H9 (cell line): ENCODE measurements around the gene ANKIB1. TPM values are rescaled to one million over a fixed set of nuclear protein-coding genes. Genes with fewer than 3 reads are reported as not detected.

Experiments
- DNase-seq: peaks from one replicate; pipeline ENCODE4 v3.0.0-alpha.2; 2017
- H2AFZ ChIP-seq: one replicate; pipeline ENCODE4 v1.6.1; 2013; ENCODE audit warnings: mild to moderate bottlenecking, low read length, control low read depth, moderate library complexity
- H2AK5ac ChIP-seq: 2 replicates; pipeline ENCODE4 v1.6.1; 2013; ENCODE audit warnings: low read length, control low read depth, mixed read lengths; ENCODE audit not compliant: insufficient read length
- H2BK120ac ChIP-seq: one replicate; pipeline ENCODE4 v1.6.1; 2013; ENCODE audit warnings: low read depth, mild to moderate bottlenecking, low read length, control low read depth, inconsistent platforms; ENCODE audit not compliant: poor library complexity, severe bottlenecking
- H2BK12ac ChIP-seq: 2 replicates; pipeline ENCODE4 v1.6.1; 2013; ENCODE audit warnings: low read length, control low read depth, mixed read lengths, low read depth; ENCODE audit not compliant: insufficient read length
- H2BK15ac ChIP-seq: 2 replicates; pipeline ENCODE4 v1.6.1; 2013; ENCODE audit warnings: low read depth, low read length, control low read depth
- H2BK20ac ChIP-seq: one replicate; pipeline ENCODE4 v1.6.1; 2013; ENCODE audit warnings: low read depth, mild to moderate bottlenecking, low read length, control low read depth, inconsistent platforms; ENCODE audit not compliant: poor library complexity, severe bottlenecking
- H2BK5ac ChIP-seq: 2 replicates; pipeline ENCODE4 v1.6.1; 2013; ENCODE audit warnings: low read length, control low read depth, mixed read lengths; ENCODE audit not compliant: insufficient read length
- H3K14ac ChIP-seq: 2 replicates; pipeline ENCODE4 v1.6.1; 2013; ENCODE audit warnings: low read length, control low read depth; ENCODE audit not compliant: insufficient read depth
- H3K18ac ChIP-seq: 2 replicates; pipeline ENCODE4 v1.6.1; 2013; ENCODE audit warnings: low read depth, mild to moderate bottlenecking, mixed read lengths, low read length, control low read depth; ENCODE audit not compliant: insufficient read length
- H3K23ac ChIP-seq: 2 replicates; pipeline ENCODE4 v1.6.1; 2013; ENCODE audit warnings: low read length, control low read depth, mixed read lengths, low read depth; ENCODE audit not compliant: insufficient read length
- H3K23me2 ChIP-seq: 2 replicates; pipeline ENCODE4 v1.6.1; 2013; ENCODE audit warnings: low read depth, mild to moderate bottlenecking, mixed read lengths, low read length, control low read depth; ENCODE audit not compliant: insufficient read length, poor library complexity, severe bottlenecking
- H3K27ac ChIP-seq: 2 replicates; pipeline ENCODE4 v1.5.1; 2013; ENCODE audit warnings: low read length, control low read depth, mixed read lengths, low read depth; ENCODE audit not compliant: insufficient read length
- H3K27me3 ChIP-seq: 2 replicates; pipeline ENCODE4 v1.6.1; 2013; ENCODE audit warnings: low read length, control low read depth, inconsistent platforms; ENCODE audit not compliant: insufficient read depth
- H3K4ac ChIP-seq: 2 replicates; pipeline ENCODE4 v1.6.1; 2013; ENCODE audit warnings: low read depth, mild to moderate bottlenecking, control low read depth, inconsistent platforms, low read length, moderate library complexity
- H3K4me1 ChIP-seq: 2 replicates; pipeline ENCODE4 v1.6.1; 2013; ENCODE audit warnings: low read length, control low read depth, inconsistent platforms; ENCODE audit not compliant: insufficient read depth
- H3K4me2 ChIP-seq: 2 replicates; pipeline ENCODE4 v1.6.1; 2013; ENCODE audit warnings: low read length, control low read depth, mixed read lengths; ENCODE audit not compliant: insufficient read length, insufficient read depth
- H3K56ac ChIP-seq: 2 replicates; pipeline ENCODE4 v1.6.1; 2013; ENCODE audit warnings: low read depth, mild to moderate bottlenecking, mixed read lengths, low read length, control low read depth; ENCODE audit not compliant: insufficient read length
- H3K79me1 ChIP-seq: 2 replicates; pipeline ENCODE4 v1.6.1; 2013; ENCODE audit warnings: low read depth, mild to moderate bottlenecking, moderate library complexity, low read length, control low read depth, inconsistent platforms; ENCODE audit not compliant: insufficient read depth, poor library complexity, severe bottlenecking
- H3K79me2 ChIP-seq: 2 replicates; pipeline ENCODE4 v1.6.1; 2013; ENCODE audit warnings: low read length, control low read depth, inconsistent platforms; ENCODE audit not compliant: insufficient read depth
- H3K9ac ChIP-seq: 2 replicates; pipeline ENCODE4 v1.6.1; 2013; ENCODE audit warnings: low read length, control low read depth, mixed read lengths; ENCODE audit not compliant: insufficient read length; ENCODE audit errors: extremely low read depth
- H3K9me3 ChIP-seq: one replicate; pipeline ENCODE4 v1.6.1; 2013; ENCODE audit warnings: low read depth, low read length, inconsistent platforms; ENCODE audit not compliant: control insufficient read depth
- H3T11ph ChIP-seq: one replicate; pipeline ENCODE4 v1.6.1; 2013; ENCODE audit warnings: mild to moderate bottlenecking, low read length, control low read depth, inconsistent platforms
- H4K20me1 ChIP-seq: one replicate; pipeline ENCODE4 v1.6.1; 2013; ENCODE audit not compliant: control insufficient read depth, insufficient read length, insufficient read depth
- H4K5ac ChIP-seq: 2 replicates; pipeline ENCODE4 v1.6.1; 2013; ENCODE audit warnings: low read depth, mild to moderate bottlenecking, mixed read lengths, low read length, control low read depth; ENCODE audit not compliant: insufficient read length
- H4K8ac ChIP-seq: replicated peaks from 2 replicates; pipeline ENCODE4 v1.6.1; 2013; ENCODE audit warnings: low read length, control low read depth, mixed read lengths, low read depth; ENCODE audit not compliant: insufficient read length
- H4K91ac ChIP-seq: 2 replicates; pipeline ENCODE4 v1.6.1; 2013; ENCODE audit warnings: low read depth, mild to moderate bottlenecking, moderate library complexity, mixed read lengths, low read length, control low read depth; ENCODE audit not compliant: insufficient read length
- H3K27ac Mint-ChIP-seq, 3 experiments: 2 replicates in 2 of 3; 3 replicates in 1 of 3; pipeline ENCODE4 v1.8.0; 2020 to 2021; ENCODE audit warnings: mixed read lengths in 3 of 3, mild to moderate bottlenecking in 1 of 3, moderate library complexity in 1 of 3
- H3K27me3 Mint-ChIP-seq: 2 replicates; pipeline ENCODE4 v1.8.0; 2021; ENCODE audit warnings: low read depth, mild to moderate bottlenecking, moderate library complexity, mixed read lengths
- H3K36me3 Mint-ChIP-seq, 3 experiments: 2 replicates in 2 of 3; 3 replicates in 1 of 3; pipeline ENCODE4 v1.8.0; 2020 to 2021; ENCODE audit warnings: low read depth in 3 of 3, mixed read lengths in 3 of 3; ENCODE audit not compliant: insufficient read depth in 1 of 3
- H3K4me1 Mint-ChIP-seq, 2 experiments: 2 replicates each; pipeline ENCODE4 v1.8.0; 2020; ENCODE audit warnings: mixed read lengths in 2 of 2
- H3K4me3 Mint-ChIP-seq, 2 experiments: 2 replicates in 1 of 2; 3 replicates in 1 of 2; pipeline ENCODE4 v1.8.0; 2020 to 2021; ENCODE audit warnings: mild to moderate bottlenecking in 2 of 2, mixed read lengths in 2 of 2, moderate library complexity in 1 of 2
- H3K9me3 Mint-ChIP-seq, 2 experiments: 2 replicates in 1 of 2; 3 replicates in 1 of 2; pipeline ENCODE4 v1.8.0; 2020; ENCODE audit warnings: mild to moderate bottlenecking in 2 of 2, mixed read lengths in 2 of 2, moderate library complexity in 1 of 2
- CTCF ChIP-seq: fragments of 200-600 bp; sonication (generic); conservative IDR thresholded peaks from 3 replicates; pipeline ENCODE4 v1.8.0; 2021; ENCODE audit warnings: antibody characterized with exemption, mild to moderate bottlenecking
- WGBS: extraction: QIAGEN DNeasy Blood & Tissue Kit; methylation state at CpG from one replicate; pipeline ENCODE4 v1.1.7; 2013; ENCODE audit warnings: missing lambda C conversion rate, low lambda C conversion rate, mixed read lengths; ENCODE audit not compliant: insufficient read length; ENCODE audit errors: extremely low coverage; 5-methylcytosine and 5-hydroxymethylcytosine counted together
- total RNA-seq: library from RNA; stranded (reverse); gene quantifications from 2 replicates; pipeline ENCODE4 v1.2.1, GENCODE V29; 2021

ANKIB1 gene
- total RNA-seq, 1 experiment from 2014 or later: 42.0 TPM

- Histone ChIP-seq H4K91ac (no peak overlapping the region), H4K8ac (no peak overlapping the region), H3K79me2 (no peaks in the 10 kb centered on the region), H3K27me3 (no peaks in the 10 kb centered on the region), H3K27ac (no peak overlapping the region), H4K20me1 (no peaks in the 10 kb centered on the region), H3K14ac (no peak overlapping the region), H3K9me3 (no peaks in the 10 kb centered on the region), H2BK120ac (no peak overlapping the region), H2BK15ac (no peak overlapping the region), H2AFZ (no peak overlapping the region), H3K4ac (no peak overlapping the region), H3K23ac (no peak overlapping the region), H3K18ac (no peak overlapping the region), H3T11ph (no peak overlapping the region), H4K5ac (no peak overlapping the region), H3K4me2 (no peak overlapping the region), H3K4me1 (no peaks in the 10 kb centered on the region), H2AK5ac (no peak overlapping the region), H2BK12ac (no peak overlapping the region), H3K79me1 (peaks cover 2% of the 10 kb centered on the region), H2BK5ac (no peak overlapping the region), H2BK20ac (no peak overlapping the region), H3K9ac (no peak overlapping the region), H3K23me2 (no peaks in the 10 kb centered on the region), H3K56ac (no peak overlapping the region)
- TF ChIP-seq CTCF: peak; percentile 32; the same call in 1 of the 3 replicates
- no peak overlapping the region for H3K27ac Mint-ChIP-seq
- no peaks in the 10 kb centered on the region for H3K9me3 Mint-ChIP-seq
- peaks cover 6 to 24% (median 15%) of the 10 kb centered on the region in 3 experiments; a peak in 6 of 7 replicates for H3K36me3 Mint-ChIP-seq
- H3K4me1 Mint-ChIP-seq: no peaks in the 10 kb centered on the region
- no CpG with 5 or more reads among the region's 3 CpGs for WGBS
- peak; percentile 32 for DNase-seq
- no peak overlapping the region for H3K4me3 Mint-ChIP-seq
- no peaks in the 10 kb centered on the region for H3K27me3 Mint-ChIP-seq
Observed at GRCh38 chr7:92205987-92206386, 39.8 kb upstream of the ANKIB1 start.
